AG09309 (cell line): Measurements from ENCODE around the gene ADAMTSL5.
"Not testable (repeated sequence)": the region's sequence is repeated elsewhere in the genome, so short reads cannot be mapped to it uniquely, and the experiment has no call there.

ENCODE experiments used
- DNase-seq: peaks from one replicate; pipeline ENCODE4 v3.0.0-alpha.2; 2010; ENCODE audit warnings: low read depth
- H3K4me3 ChIP-seq: 2 replicates; pipeline ENCODE4 v1.5.1; 2011; ENCODE audit warnings: mild to moderate bottlenecking, low read depth, low read length, moderate library complexity; ENCODE audit not compliant: control insufficient read depth
- TF ChIP-seq, protein P1 (sequence below): IDR thresholded peaks from 2 replicates; pipeline ENCODE4 v1.5.1; 2011; ENCODE audit warnings: mild to moderate bottlenecking, low read depth, low read length, inconsistent platforms; ENCODE audit not compliant: insufficient read depth, control insufficient read depth; ENCODE audit errors: missing control alignments

Gene ADAMTSL5

DNA sequence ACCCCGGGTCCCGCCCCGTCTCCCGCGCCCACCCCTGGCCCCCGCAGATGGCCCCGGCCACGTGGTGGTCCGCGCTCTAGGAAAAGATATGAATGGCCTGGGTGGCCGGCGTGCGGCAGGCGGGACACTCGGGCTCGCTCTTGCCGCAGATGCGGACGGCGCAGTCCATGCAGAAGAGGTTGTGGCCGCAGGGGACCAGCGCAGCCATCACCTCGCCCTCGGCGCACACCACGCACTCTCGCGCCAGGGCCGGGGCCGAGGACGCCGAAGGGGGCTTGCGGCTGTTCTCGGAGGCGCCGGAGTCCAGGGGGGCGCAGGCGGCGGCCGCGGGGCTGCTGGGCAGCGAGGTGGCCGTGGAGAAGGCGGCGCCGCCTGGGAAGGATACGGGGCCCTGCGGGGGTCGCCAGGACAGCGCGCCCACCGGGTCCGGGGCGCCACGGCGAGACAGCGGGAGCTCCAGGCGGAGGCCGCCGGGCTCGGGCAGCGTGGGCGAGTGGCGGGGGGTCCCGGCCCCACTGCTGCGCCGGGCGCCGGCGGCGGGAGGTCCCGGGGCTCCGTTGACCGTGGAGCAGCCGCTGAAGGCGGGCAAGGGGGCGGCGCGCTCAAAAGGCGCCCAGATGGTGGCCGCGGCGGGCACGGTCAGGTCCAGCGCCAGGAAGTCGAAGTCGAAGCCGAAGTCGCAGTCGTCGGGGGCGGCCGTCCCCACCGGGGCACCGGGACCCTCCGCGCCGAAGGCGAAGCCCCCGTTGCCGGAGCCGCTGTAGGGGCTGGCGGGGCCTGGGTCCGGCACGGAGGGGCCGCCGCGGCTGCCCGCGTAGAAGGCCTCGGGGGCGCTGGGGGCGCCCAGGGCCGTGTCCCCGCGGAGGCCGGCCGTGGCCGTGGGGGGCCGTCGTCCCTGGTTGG is 42.9 kb upstream of the ADAMTSL5 start:
- TF ChIP-seq, protein P1, sequence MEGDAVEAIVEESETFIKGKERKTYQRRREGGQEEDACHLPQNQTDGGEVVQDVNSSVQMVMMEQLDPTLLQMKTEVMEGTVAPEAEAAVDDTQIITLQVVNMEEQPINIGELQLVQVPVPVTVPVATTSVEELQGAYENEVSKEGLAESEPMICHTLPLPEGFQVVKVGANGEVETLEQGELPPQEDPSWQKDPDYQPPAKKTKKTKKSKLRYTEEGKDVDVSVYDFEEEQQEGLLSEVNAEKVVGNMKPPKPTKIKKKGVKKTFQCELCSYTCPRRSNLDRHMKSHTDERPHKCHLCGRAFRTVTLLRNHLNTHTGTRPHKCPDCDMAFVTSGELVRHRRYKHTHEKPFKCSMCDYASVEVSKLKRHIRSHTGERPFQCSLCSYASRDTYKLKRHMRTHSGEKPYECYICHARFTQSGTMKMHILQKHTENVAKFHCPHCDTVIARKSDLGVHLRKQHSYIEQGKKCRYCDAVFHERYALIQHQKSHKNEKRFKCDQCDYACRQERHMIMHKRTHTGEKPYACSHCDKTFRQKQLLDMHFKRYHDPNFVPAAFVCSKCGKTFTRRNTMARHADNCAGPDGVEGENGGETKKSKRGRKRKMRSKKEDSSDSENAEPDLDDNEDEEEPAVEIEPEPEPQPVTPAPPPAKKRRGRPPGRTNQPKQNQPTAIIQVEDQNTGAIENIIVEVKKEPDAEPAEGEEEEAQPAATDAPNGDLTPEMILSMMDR = no peak
- no peak overlapping the region for H3K4me3 ChIP-seq
- DNase-seq = no peak

DNA sequence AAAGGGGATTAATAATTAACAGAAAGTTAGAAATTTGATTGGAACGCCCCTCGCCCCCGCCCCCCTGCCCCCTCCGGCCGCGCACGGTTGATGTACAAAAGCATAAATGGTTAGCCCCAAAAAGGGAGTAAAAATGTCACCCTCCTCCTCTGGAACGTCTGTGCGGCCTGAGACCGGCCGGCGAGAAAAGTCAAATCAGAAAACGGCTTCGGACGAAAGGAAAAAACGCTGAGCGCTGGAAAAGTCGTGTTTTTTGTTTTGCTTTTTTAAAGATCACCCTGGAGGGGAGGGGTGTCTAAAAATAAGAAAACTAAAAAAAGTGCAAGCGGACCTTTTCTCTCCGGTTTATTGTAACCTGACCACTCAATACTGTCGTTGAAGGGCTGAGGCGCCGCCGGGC is 42.1 kb upstream of the ADAMTSL5 start:
- TF ChIP-seq, protein P1 = no peak
- DNase-seq = no peak
- no peak overlapping the region for H3K4me3 ChIP-seq

DNA sequence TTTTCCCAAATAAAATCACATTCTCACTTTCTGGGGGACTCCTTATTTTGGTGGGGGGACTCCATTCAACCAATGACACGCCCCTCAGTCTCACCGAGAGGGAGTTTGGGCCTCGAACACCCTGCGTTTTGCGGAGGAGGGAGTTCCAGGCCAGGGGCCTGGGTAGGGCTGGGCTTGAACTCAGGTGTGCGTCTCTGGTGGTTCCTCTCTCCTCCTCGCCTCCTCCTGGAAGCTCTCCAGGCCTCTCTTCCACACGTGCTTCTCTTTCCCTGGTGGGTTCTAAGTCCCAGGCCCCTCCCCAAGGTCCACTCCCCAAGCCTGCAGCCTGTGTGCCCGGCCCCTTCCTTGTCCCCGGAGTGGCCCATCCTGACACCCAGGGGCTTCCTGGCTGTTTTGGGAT is 40.6 kb upstream of the ADAMTSL5 start:
- DNase-seq = no peak
- TF ChIP-seq, protein P1 = no peak
- H3K4me3 ChIP-seq = no peak overlapping the region

DNA sequence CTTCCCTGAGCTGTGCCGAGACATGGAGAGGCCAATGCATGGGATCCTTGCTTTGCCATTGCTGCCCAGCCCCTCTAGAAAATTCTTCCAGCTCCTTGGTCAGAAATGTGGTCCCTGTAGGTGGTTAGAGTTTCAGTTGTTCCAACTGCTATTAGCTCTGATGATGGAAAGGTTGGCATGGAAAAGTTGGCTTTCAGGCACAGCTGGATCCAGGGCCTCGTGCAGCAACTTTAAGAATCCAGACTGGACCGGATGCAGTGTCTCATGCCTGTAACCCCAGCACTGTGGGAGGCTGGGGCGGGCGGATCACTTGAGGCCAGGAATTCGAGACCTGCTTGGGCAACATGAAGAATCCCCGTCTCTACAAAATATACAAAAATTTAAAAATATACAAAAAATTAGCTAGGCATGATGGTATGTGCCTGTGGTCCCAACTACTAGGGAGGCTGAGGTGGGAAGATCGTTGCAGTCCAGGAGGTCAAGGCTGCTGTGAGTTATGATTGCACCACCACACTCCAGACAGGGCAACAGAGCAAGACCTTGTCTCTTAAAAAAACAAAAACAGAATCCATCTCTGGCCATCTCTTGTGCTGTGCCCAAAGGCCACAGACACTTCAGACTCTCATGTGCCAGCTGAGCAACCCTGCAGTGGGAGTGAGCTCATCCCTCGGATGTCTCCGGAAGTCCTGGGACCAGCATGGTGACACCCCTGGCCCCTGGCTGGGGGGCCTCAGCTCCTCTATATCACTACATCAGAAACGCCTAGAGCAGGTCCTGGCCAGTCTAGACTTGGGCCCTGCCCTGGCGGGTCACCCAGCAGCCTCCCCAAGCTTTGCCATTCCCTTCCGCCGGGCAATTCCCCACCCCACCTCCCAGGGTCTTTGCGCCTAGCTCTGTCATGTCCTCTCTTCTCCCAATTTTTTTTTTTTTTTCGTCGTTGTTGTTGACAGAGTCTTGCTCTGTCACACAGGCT is 38.5 kb upstream of the ADAMTSL5 start:
- DNase-seq = no peak
- H3K4me3 ChIP-seq = no peak overlapping the region
- TF ChIP-seq, protein P1 = no peak

DNA sequence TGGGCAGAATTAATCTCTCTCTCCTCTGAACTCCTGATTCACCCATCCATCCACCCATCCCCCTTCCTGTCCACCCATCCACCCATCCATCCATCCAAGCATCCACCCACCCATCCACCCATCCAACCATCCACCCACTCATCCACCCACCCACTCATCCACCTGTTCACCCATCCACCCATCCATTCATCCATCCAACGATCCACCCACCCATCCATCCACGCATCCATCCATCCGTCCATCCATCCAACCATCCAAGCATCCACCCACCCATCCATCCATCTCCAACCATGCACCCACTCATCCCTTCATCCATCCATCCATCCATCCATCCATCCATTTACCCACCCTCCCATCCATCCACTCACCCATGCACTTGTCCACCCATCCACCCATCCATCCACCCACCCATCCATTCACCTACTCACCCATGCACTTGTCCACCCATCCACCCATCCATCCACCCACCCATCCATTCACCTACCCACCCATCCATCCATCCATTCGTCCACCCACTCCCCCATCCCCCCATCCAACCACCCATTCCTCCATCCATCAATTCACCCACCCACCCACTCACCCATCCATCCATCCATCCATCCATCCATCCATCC is 36.6 kb upstream of the ADAMTSL5 start:
- no peak for DNase-seq
- TF ChIP-seq, protein P1 = no peak
- H3K4me3 ChIP-seq = no peak overlapping the region

DNA sequence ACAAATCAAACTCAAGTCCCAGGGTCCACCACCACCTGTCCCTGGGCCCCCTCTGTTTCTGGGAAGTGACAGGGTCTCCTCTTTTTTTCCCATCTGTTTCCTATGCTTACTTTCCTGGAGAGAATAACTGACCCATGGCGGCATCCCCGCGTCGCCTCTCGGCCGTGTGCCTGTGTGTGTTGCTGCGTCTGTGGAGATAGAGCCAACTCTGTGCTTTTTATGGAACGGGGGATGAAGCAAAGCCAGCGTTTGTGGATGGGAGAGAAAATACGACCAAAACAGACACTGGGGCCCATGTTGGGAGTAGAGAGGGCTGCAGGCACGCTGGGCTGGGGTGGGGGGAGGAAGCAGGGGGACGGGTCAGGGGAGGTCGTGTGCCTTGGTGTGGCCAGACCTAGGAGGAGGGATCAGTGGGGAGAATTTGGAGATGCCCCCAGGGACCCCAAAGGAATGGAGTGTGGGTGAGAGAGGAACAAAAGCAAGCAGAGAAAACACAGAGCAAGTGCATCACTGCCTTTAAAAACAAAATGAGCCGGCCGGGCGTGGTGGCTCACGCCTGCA is 27.6 kb upstream of the ADAMTSL5 start:
- TF ChIP-seq, protein P1 = no peak
- H3K4me3 ChIP-seq = no peak overlapping the region
- DNase-seq = no peak

DNA sequence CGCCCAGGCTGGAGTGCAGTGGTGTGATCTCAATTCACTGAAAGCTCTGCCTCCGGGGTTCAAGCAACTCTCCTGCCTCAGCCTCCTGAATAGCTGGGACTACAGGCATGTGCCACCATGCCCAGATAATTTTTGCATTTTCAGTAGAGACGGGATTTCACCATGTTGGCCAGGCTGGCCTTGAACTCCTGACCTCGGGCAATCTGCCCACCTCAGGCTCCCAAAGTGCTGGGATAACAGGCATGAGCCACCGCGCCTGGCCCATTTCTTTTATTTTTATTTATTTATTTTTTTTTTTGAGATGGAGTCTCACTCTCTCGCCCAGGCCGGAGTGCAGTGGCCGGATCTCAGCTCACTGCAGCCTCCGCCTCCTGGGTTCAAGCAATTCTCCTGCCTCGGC is 26.9 kb upstream of the ADAMTSL5 start:
- not testable (repeated sequence) for DNase-seq

More for the DNA sequence above, 26.9 kb upstream of the ADAMTSL5 start:
- not testable (repeated sequence) for H3K4me3 ChIP-seq
